Gastrocnemius medialis (tissue), 4 donors: ENCODE data around the gene SMIM13. TPM values are rescaled to one million over a fixed set of nuclear protein-coding genes. Genes with fewer than 3 reads are reported as not detected.

Experiments
- ATAC-seq, 2 donors: fragments of 150-250 bp; one replicate each; pipeline ENCODE4 v1.9.1; 2016
- DNase-seq, 2 donors: peaks; one replicate each; pipeline ENCODE4 v3.0.0-alpha.2; 2019
- H3K27ac ChIP-seq, 4 donors: fragments of 200-600 bp; sonication (generic); 1 replicate in 1 of 4; 2 replicates in 3 of 4; pipeline ENCODE4 v1.5.1; 2016 to 2018; ENCODE audit warnings: mild to moderate bottlenecking in 2 of 4, moderate library complexity in 1 of 4
- H3K27me3 ChIP-seq, 3 donors: fragments of 200-600 bp; sonication (generic) in 2 of 3; 1 replicate in 1 of 3; 2 replicates in 2 of 3; pipeline versions ENCODE4 v1.5.1 to v1.6.0; 2016 to 2019; ENCODE audit warnings: mild to moderate bottlenecking in 1 of 3, moderate library complexity in 1 of 3
- H3K36me3 ChIP-seq, 2 donors: fragments of 200-600 bp; sonication (generic) in 1 of 2; one replicate each; pipeline ENCODE4 v1.5.1; 2017 to 2018
- H3K4me1 ChIP-seq, 2 donors: fragments of 200-600 bp; sonication (generic) in 1 of 2; one replicate each; pipeline ENCODE4 v1.5.1; 2016 to 2017; ENCODE audit warnings: mild to moderate bottlenecking in 2 of 2
- H3K4me3 ChIP-seq, 4 donors: fragments of 200-600 bp; sonication (generic) in 3 of 4; 1 replicate in 1 of 4; 2 replicates in 3 of 4; pipeline ENCODE4 v1.5.1; 2016 to 2019; ENCODE audit warnings: mild to moderate bottlenecking in 2 of 4
- H3K9me3 ChIP-seq, 3 donors: fragments of 200-600 bp; sonication (generic) in 2 of 3; 1 replicate in 1 of 3; 2 replicates in 2 of 3; pipeline ENCODE4 v1.5.1; 2016 to 2019
- CTCF ChIP-seq, 5 experiments: fragments of 450-650 bp in 3 of 5; fragments of 200-600 bp in 2 of 5; sonication (generic) in 2 of 5; IDR thresholded peaks in 4 of 5; conservative IDR thresholded peaks in 1 of 5; 1 replicate in 4 of 5; 2 replicates in 1 of 5; pipeline ENCODE4 v1.5.1; 2016 to 2019; ENCODE audit warnings: antibody characterized with exemption in 5 of 5, mild to moderate bottlenecking in 3 of 5, moderate library complexity in 3 of 5
- POLR2A ChIP-seq, 2 donors: fragments of 450-650 bp; IDR thresholded peaks; one replicate each; pipeline ENCODE4 v1.6.1; 2017; ENCODE audit warnings: antibody characterized with exemption in 2 of 2, mild to moderate bottlenecking in 2 of 2, moderate library complexity in 2 of 2
- in situ Hi-C, 4 donors: fragments of 200-750 bp; cut with MboI; loops; one replicate each; pipeline versions ENCODE4 v1.15.0 to v1.8.0; 2017; ENCODE audit warnings: low sequenced_read_pairs in 4 of 4
- intact Hi-C: fragments of 100-400 bp; cut with DNase I; formaldehyde crosslinking; loops from one replicate; pipeline ENCODE4 v1.15.1; 2023; ENCODE audit warnings: low total_unique reads
- total RNA-seq, 4 donors: library from RNA; depleted of rRNA; stranded (reverse); fragments of >200 nt; gene quantifications; one replicate each; pipeline versions ENCODE4 v1.1.0 to v1.2.3, GENCODE V29; 2016

SMIM13 gene
- total RNA-seq, 4 donors from 2014 or later, result 9.9 to 12.8 (median 12.3) TPM

DNA sequence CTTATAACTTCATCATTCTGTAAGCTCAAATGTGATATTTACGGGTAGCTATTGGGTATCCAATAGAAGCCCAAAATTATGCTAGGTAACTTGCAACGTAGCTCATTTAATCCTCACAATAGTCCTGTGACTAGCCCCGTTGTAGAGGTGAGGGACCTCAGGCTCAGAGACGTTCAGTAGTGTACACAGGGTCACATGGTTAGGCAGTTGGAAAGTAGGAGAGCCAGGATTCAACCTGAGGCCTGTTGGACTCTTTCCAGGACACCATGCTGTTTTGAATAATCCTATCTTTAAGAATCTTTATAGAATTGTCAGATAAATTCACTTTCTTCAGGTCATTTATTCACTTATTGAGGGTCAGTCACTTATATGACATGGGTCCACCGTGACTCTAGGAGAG lies 40.3 kb upstream of the SMIM13 start:
- intact Hi-C loops (no loop called here), in situ Hi-C loops (loop anchor here in 1 of 4 donors (25.0 kb wide), 1 partner anchor 566 kb away; no protein-coding TSS in a partner anchor)
- no peak for TF ChIP-seq POLR2A (IDR thresholded peaks at IDR 0.05)
- no peak for TF ChIP-seq CTCF (IDR thresholded peaks at IDR 0.05 in 4 of 5, conservative IDR thresholded peaks at IDR 0.05 in 1 of 5)
- Histone ChIP-seq H3K4me3 (no peak overlapping the region), H3K27me3 (peaks cover under 1 to 7% (median 4%) of the 10 kb centered on the region in 3 donors), H3K9me3 (no peaks in the 10 kb centered on the region), H3K4me1 (no peaks in the 10 kb centered on the region), H3K36me3 (no peaks in the 10 kb centered on the region), H3K27ac (no peak overlapping the region)
- no peak for DNase-seq
- no peak for ATAC-seq

- H3K4me3 ChIP-seq, result no peak overlapping the region
- intact Hi-C loops, result no loop called here
- no peaks in the 10 kb centered on the region for H3K9me3 ChIP-seq
- DNase-seq (no peak), ATAC-seq (no peak)
- no peaks in the 10 kb centered on the region for H3K36me3 ChIP-seq
- in situ Hi-C loops, result loop anchor here in 1 of 4 donors (25.0 kb wide), 1 partner anchor 567 kb away; no protein-coding TSS in a partner anchor
- H3K4me1 ChIP-seq, result no peaks in the 10 kb centered on the region
- TF ChIP-seq CTCF (IDR thresholded peaks at IDR 0.05 in 4 of 5, conservative IDR thresholded peaks at IDR 0.05 in 1 of 5), result no peak
- TF ChIP-seq POLR2A (IDR thresholded peaks at IDR 0.05), result no peak
- H3K27ac ChIP-seq, result no peak overlapping the region
- peaks cover 0 to 4% (median under 1%) of the 10 kb centered on the region in 3 donors for H3K27me3 ChIP-seq
Observed at GRCh38 chr6:11054722-11055121, 38.9 kb upstream of the SMIM13 start.

GRCh38 chr6:11055127-11055627 lies 38.5 kb upstream of the SMIM13 start:
- Histone ChIP-seq H3K27me3 (peaks cover 0 to 1% (median 0%) of the 10 kb centered on the region in 3 donors), H3K36me3 (no peaks in the 10 kb centered on the region), H3K9me3 (no peaks in the 10 kb centered on the region), H3K4me3 (no peak overlapping the region), H3K4me1 (no peaks in the 10 kb centered on the region), H3K27ac (no peak overlapping the region)
- in situ Hi-C loops (loop anchor here in 1 of 4 donors (25.0 kb wide), 1 partner anchor 568 kb away; no protein-coding TSS in a partner anchor), intact Hi-C loops (no loop called here)
- TF ChIP-seq CTCF (IDR thresholded peaks at IDR 0.05 in 4 of 5, conservative IDR thresholded peaks at IDR 0.05 in 1 of 5), result no peak
- TF ChIP-seq POLR2A (IDR thresholded peaks at IDR 0.05), result no peak
- no peak for DNase-seq
- no peak for ATAC-seq

GRCh38 chr6:11056871-11057270 lies 36.8 kb upstream of the SMIM13 start:
- no peak for TF ChIP-seq CTCF (IDR thresholded peaks at IDR 0.05 in 4 of 5, conservative IDR thresholded peaks at IDR 0.05 in 1 of 5)
- no peak for TF ChIP-seq POLR2A (IDR thresholded peaks at IDR 0.05)

More at GRCh38 chr6:11056871-11057270, 36.8 kb upstream of the SMIM13 start:
- H3K4me1 ChIP-seq, result no peaks in the 10 kb centered on the region
- no peaks in the 10 kb centered on the region for H3K36me3 ChIP-seq
- H3K27me3 ChIP-seq, result no peaks in the 10 kb centered on the region
- intact Hi-C loops, result no loop called here
- DNase-seq (no peak), ATAC-seq (no peak)
- H3K27ac ChIP-seq, result no peak overlapping the region
- H3K9me3 ChIP-seq, result no peaks in the 10 kb centered on the region
- no peak overlapping the region for H3K4me3 ChIP-seq
- in situ Hi-C loops, result loop anchor here in 1 of 4 donors (25.0 kb wide), 1 partner anchor 570 kb away; no protein-coding TSS in a partner anchor
